GM19193 (cell line): ENCODE measurements around the gene IGFBP1.

ENCODE experiments used
- POLR2A ChIP-seq: IDR thresholded peaks from 4 replicates; pipeline ENCODE4 v1.6.1; 2011; ENCODE audit not compliant: insufficient read depth, insufficient read length; ENCODE audit errors: extremely low read depth

The IGFBP1 gene

GRCh38 chr7:45920502-45921380, 32.5 kb downstream of the IGFBP1 start, which contains the start of gene IGFBP3:
Gene IGFBP3, minus strand, starts transcription at chr7:45921272. Its CDS starts 132 bp downstream, at chr7:45921140.
- TF ChIP-seq POLR2A: no peak

GRCh38 chr7:45921381-45921698, 33.1 kb downstream of the IGFBP1 start:
- TF ChIP-seq POLR2A: no peak

GRCh38 chr7:45921699-45922519, 33.6 kb downstream of the IGFBP1 start:
- no peak for TF ChIP-seq POLR2A

- TF ChIP-seq POLR2A: no peak
Observed at GRCh38 chr7:45922810-45923209, 34.5 kb downstream of the IGFBP1 start.

GRCh38 chr7:45923290-45923689, 35.0 kb downstream of the IGFBP1 start:
- no peak for TF ChIP-seq POLR2A

- TF ChIP-seq POLR2A: no peak
Observed at GRCh38 chr7:45923818-45924217, 35.5 kb downstream of the IGFBP1 start.

- TF ChIP-seq POLR2A: no peak
Observed at GRCh38 chr7:45924283-45924682, 36.0 kb downstream of the IGFBP1 start.

GRCh38 chr7:45927721-45928120, 39.4 kb downstream of the IGFBP1 start:
- no peak for TF ChIP-seq POLR2A

GRCh38 chr7:45930967-45931366, 42.7 kb downstream of the IGFBP1 start:
- TF ChIP-seq POLR2A: no peak

GRCh38 chr7:45937301-45937700, 49.0 kb downstream of the IGFBP1 start:
- no peak for TF ChIP-seq POLR2A

- no peak for TF ChIP-seq POLR2A
Observed at GRCh38 chr7:45937862-45938261, 49.6 kb downstream of the IGFBP1 start.

GRCh38 chr7:45938626-45939302, 50.5 kb downstream of the IGFBP1 start:
- no peak for TF ChIP-seq POLR2A

- TF ChIP-seq POLR2A: no peak
Observed at GRCh38 chr7:45939574-45939973, 51.3 kb downstream of the IGFBP1 start.

- no peak for TF ChIP-seq POLR2A
Observed at GRCh38 chr7:45940939-45941338, 52.7 kb downstream of the IGFBP1 start.
